Heart right ventricle (tissue), 16 donors: ENCODE data around the gene C6orf132. TPM values are rescaled to one million over a fixed set of nuclear protein-coding genes. Genes with fewer than 3 reads are reported as not detected.
A peak's percentile ranks its signal among the peaks of the same experiment; 100 is the strongest.

Experiments used
- ATAC-seq, 8 donors: fragments of 200-7000 bp; cut with Tn5 transposase; one replicate each; pipeline ENCODE4 v1.9.1; 2020; ENCODE audit warnings: mild to moderate bottlenecking in 8 of 8, moderate library complexity in 8 of 8, moderate number of reproducible peaks in 1 of 8
- DNase-seq, 2 donors: peaks; one replicate each; pipeline ENCODE4 v3.0.0-alpha.2; 2020
- H3K27ac ChIP-seq, 10 donors: fragments of 200-600 bp; sonication (generic) in 2 of 10; one replicate each; pipeline versions ENCODE4 v1.5.0 to v1.8.0; 2020 to 2022; ENCODE audit warnings: mild to moderate bottlenecking in 3 of 10
- H3K27me3 ChIP-seq, 7 donors: fragments of 200-600 bp; one replicate each; pipeline ENCODE4 v1.8.0; 2021 to 2022; ENCODE audit warnings: mild to moderate bottlenecking in 2 of 7
- H3K36me3 ChIP-seq, 9 donors: fragments of 200-600 bp; sonication (generic) in 1 of 9; one replicate each; pipeline versions ENCODE4 v1.5.0 to v1.8.0; 2020 to 2022; ENCODE audit warnings: mild to moderate bottlenecking in 2 of 9
- H3K4me1 ChIP-seq, 9 donors: fragments of 200-600 bp; sonication (generic) in 1 of 9; one replicate each; pipeline versions ENCODE4 v1.5.0 to v1.8.0; 2020 to 2022; ENCODE audit warnings: mild to moderate bottlenecking in 4 of 9
- H3K4me3 ChIP-seq, 10 donors: fragments of 200-600 bp; sonication (generic) in 2 of 10; one replicate each; pipeline versions ENCODE4 v1.5.0 to v1.8.0; 2020 to 2022; ENCODE audit warnings: mild to moderate bottlenecking in 7 of 10, moderate library complexity in 2 of 10
- H3K9me3 ChIP-seq, 11 donors: fragments of 200-600 bp in 10 of 11; sonication (generic) in 2 of 11; one replicate each; pipeline versions ENCODE4 v1.5.0 to v1.8.0; 2013 to 2022; ENCODE audit warnings: mild to moderate bottlenecking in 2 of 11, control low read depth in 1 of 11, moderate library complexity in 1 of 11
- CTCF ChIP-seq, 9 donors: fragments of 200-600 bp; sonication (generic) in 2 of 9; IDR thresholded peaks; one replicate each; pipeline versions ENCODE4 v1.5.0 to v1.8.0; 2021 to 2022; ENCODE audit warnings: antibody characterized with exemption in 9 of 9, mild to moderate bottlenecking in 5 of 9, moderate library complexity in 1 of 9
- WGBS, 2 donors: extraction: QIAGEN DNeasy Blood & Tissue Kit; methylation state at CpG; one replicate each; pipeline ENCODE4 v1.1.7; 2013; ENCODE audit warnings: inconsistent platforms in 1 of 2; 5-methylcytosine and 5-hydroxymethylcytosine counted together
- intact Hi-C, 10 donors: fragments of 100-400 bp; cut with DNase I; formaldehyde crosslinking; loops; one replicate each; pipeline versions ENCODE4 v1.11.1 to v1.14.2; 2022
- polyA plus RNA-seq, 2 donors: library from polyadenylated mRNA; stranded (reverse); fragments of 200-250 nt; gene quantifications; one replicate each; pipeline ENCODE4 v1.2.3, GENCODE V29; 2013
- total RNA-seq, 10 donors: library from RNA; stranded (reverse); fragmentation: NEBNext Ultra II Directional in 3 of 10; extraction: Animal tissue kit (Norgen Biotek cat#: 25700) in 3 of 10; gene quantifications; one replicate each; pipeline versions ENCODE4 v1.2.1 to v1.2.4, GENCODE V29; 2021 to 2023
- donor health status: Arrhythmogenic right ventricular cardiomyopathy.
- donor health status: ischemic (EF 13 %, LVEDD 7.1; RV severe dilation, severe dysfunction).
- donor health status: healthy with polysubstance abuse.
- donor health status: DM: no; HTN: yes; CAD: no.
- donor health status: DM: no; HTN: no; CAD: no.
- donor health status: ischemic (EF 25% LVEDD 6.9; RV normal size, moderate dysfunction).
- donor health status: ischemic (EF 25% LVEDD 5.7; RV mildly dilated, moderate dysfunction).
- donor health status: healthy.
- donor health status: DM: yes; HTN: yes; CAD: no.
- donor health status: Ischemic cardiomyopathy.
- donor health status: ischemic (EF 35%, LVEDD 5.7; RV mildly dilated, moderate dysfunction).
- donor health status: nonischemic (EF 11% LVEDD 7.7; RV severe dilation, severe dysfunction).
- donor health status: DM: yes; HTN: yes; CAD: no.
- donor health status: PGD.
- donor health status: ischemic (EF 29% LVEDD 5.4; RV normal size, mild dysfunction).
- donor health status: nonischemic (EF 23%, LVEDD 6.1; RV moderate dilation, normal function).

C6orf132 gene
- total and polyA plus RNA-seq, 12 donors = 0.23 to 2.9 (median 1.9) TPM

- Histone ChIP-seq H3K27me3 (peaks cover 0 to 17% (median 4%) of the 10 kb centered on the region in 7 donors), H3K9me3 (no peaks in the 10 kb centered on the region), H3K4me3 (peak overlapping the region; percentile 31 to 59 (median 47)), H3K4me1 (peaks cover 3 to 30% (median 14%) of the 10 kb centered on the region in 9 donors), H3K27ac (peak overlapping the region in 8 of 10 donors; percentile 35 to 80 (median 49)), H3K36me3 (no peaks in the 10 kb centered on the region)
- no peak for TF ChIP-seq CTCF (IDR thresholded peaks at IDR 0.05)
- 31 to 35% methylated on average over 16 of the region's 16 CpGs for WGBS, 2 donors
- no peak for DNase-seq
- ATAC-seq = peak in 1 of 8 donors; percentile 5
- intact Hi-C loops = no loop called here
Measured at GRCh38 chr6:42104804-42105125, 37.7 kb downstream of the C6orf132 start.

- ATAC-seq = peak; percentile 75 to 93 (median 81)
- H3K27ac ChIP-seq = peak overlapping the region in 9 of 10 donors; percentile 35 to 80 (median 49)
- H3K4me1 ChIP-seq = peaks cover 3 to 30% (median 16%) of the 10 kb centered on the region in 9 donors
- peak overlapping the region; percentile 31 to 59 (median 47) for H3K4me3 ChIP-seq
- 5 to 6% methylated on average over 65 to 66 of the region's 66 CpGs for WGBS, 2 donors
- intact Hi-C loops = no loop called here
- peaks cover 0 to 17% (median 4%) of the 10 kb centered on the region in 7 donors for H3K27me3 ChIP-seq
- H3K9me3 ChIP-seq = no peaks in the 10 kb centered on the region
- peak; percentile 56 to 77 for DNase-seq
- TF ChIP-seq CTCF (IDR thresholded peaks at IDR 0.05) = peak; percentile 53 to 89 (median 78)
- H3K36me3 ChIP-seq = no peaks in the 10 kb centered on the region
Measured at GRCh38 chr6:42104095-42104803, 38.2 kb downstream of the C6orf132 start.

- Histone ChIP-seq H3K27ac (peak overlapping the region in 9 of 10 donors; percentile 35 to 80 (median 49)), H3K36me3 (no peaks in the 10 kb centered on the region), H3K9me3 (no peaks in the 10 kb centered on the region), H3K4me3 (peak overlapping the region in 4 of 10 donors; percentile 54 to 59 (median 56)), H3K27me3 (peaks cover 0 to 17% (median 4%) of the 10 kb centered on the region in 7 donors), H3K4me1 (peaks cover 3 to 33% (median 16%) of the 10 kb centered on the region in 9 donors)
- intact Hi-C loops = no loop called here
- ATAC-seq (peak in 1 of 8 donors; percentile 4), DNase-seq (no peak)
- no peak for TF ChIP-seq CTCF (IDR thresholded peaks at IDR 0.05)
- WGBS, 2 donors = 84 to 86% methylated on average over 12 of the region's 12 CpGs
Measured at GRCh38 chr6:42103753-42104094, 38.7 kb downstream of the C6orf132 start.

GRCh38 chr6:42103216-42103615 lies 39.2 kb downstream of the C6orf132 start:
- Histone ChIP-seq H3K4me3 (no peak overlapping the region), H3K4me1 (peaks cover 3 to 33% (median 16%) of the 10 kb centered on the region in 9 donors), H3K27me3 (peaks cover 0 to 17% (median 4%) of the 10 kb centered on the region in 7 donors), H3K36me3 (no peaks in the 10 kb centered on the region), H3K27ac (peak overlapping the region in 6 of 10 donors; percentile 35 to 80 (median 49)), H3K9me3 (no peaks in the 10 kb centered on the region)
- 76 to 84% methylated on average over 7 of the region's 7 CpGs for WGBS, 2 donors
- ATAC-seq (peak in 1 of 8 donors; percentile 24), DNase-seq (no peak)
- no peak for TF ChIP-seq CTCF (IDR thresholded peaks at IDR 0.05)
- intact Hi-C loops = no loop called here
